ENCODE measurements around the gene RPUSD2. TPM values are rescaled to one million over a fixed set of nuclear protein-coding genes. Genes with fewer than 3 reads are reported as not detected.

The RPUSD2 gene
- total RNA-seq, 1 donor from 2014 or later = 16.2 TPM

DNA sequence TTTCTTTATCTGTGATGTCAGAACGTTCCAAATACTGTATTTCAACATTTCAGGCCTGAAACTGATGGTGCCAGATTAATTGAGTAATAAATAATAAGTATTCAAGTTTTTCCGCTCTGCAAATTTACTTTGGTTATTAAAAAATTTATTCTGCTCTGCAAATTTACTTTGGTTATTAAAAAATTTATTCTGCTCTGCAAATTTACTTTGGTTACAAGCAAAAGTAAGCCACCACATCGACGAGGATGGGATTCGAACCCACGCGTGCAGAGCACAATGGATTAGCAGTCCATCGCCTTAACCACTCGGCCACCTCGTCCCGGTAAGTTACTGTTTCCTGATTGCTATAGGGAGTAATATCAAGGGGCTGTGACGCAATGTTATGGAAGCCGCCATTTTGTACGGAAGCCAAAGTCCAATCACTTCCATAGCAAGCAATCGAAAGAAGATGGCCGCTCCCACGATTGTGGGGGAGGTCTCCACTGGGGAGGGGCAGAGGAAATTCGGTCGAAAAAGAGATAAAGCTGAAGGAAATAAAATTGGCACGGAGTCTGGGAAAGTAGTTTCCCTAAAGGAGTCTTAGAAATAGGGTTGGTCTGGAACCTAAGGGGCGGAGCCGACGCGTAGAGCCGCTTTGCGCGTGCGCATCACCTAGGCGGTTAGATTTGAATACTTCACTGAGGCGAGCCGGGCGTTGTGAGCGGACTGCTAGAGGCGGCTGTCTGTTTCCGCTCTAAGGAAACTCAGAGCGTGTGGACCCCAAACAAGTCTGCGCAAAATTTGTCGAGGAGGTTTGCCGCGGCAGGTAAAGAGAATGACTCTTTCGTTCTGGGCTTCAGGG is 24.7 kb downstream of the RPUSD2 start, which contains the start of gene KNL1:
Gene KNL1 (plus strand): TSS at position 662 of the 841 bp plus-strand sequence. CDS start 8,683 bp downstream, outside the sequence.
- H3K4me1 Mint-ChIP-seq (ENCODE audit: unreplicated experiment) = peaks cover 19% of the 10 kb centered on the region
- peak within 1 kb of the TSS; percentile 97 for H3K4me3 Mint-ChIP-seq
- peak within 1 kb of the TSS; percentile 99 for H3K27ac Mint-ChIP-seq
- TF ChIP-seq, protein P1, sequence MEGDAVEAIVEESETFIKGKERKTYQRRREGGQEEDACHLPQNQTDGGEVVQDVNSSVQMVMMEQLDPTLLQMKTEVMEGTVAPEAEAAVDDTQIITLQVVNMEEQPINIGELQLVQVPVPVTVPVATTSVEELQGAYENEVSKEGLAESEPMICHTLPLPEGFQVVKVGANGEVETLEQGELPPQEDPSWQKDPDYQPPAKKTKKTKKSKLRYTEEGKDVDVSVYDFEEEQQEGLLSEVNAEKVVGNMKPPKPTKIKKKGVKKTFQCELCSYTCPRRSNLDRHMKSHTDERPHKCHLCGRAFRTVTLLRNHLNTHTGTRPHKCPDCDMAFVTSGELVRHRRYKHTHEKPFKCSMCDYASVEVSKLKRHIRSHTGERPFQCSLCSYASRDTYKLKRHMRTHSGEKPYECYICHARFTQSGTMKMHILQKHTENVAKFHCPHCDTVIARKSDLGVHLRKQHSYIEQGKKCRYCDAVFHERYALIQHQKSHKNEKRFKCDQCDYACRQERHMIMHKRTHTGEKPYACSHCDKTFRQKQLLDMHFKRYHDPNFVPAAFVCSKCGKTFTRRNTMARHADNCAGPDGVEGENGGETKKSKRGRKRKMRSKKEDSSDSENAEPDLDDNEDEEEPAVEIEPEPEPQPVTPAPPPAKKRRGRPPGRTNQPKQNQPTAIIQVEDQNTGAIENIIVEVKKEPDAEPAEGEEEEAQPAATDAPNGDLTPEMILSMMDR (conservative IDR thresholded peaks at IDR 0.05) = no peak
- no peaks in the 10 kb centered on the region for H3K9me3 Mint-ChIP-seq
- peaks cover 6% of the 10 kb centered on the region for H3K27me3 Mint-ChIP-seq
- no peaks in the 10 kb centered on the region for H3K36me3 Mint-ChIP-seq
- peak; percentile 94 for DNase-seq (ENCODE audit: extremely low spot score, unreplicated experiment)

DNA sequence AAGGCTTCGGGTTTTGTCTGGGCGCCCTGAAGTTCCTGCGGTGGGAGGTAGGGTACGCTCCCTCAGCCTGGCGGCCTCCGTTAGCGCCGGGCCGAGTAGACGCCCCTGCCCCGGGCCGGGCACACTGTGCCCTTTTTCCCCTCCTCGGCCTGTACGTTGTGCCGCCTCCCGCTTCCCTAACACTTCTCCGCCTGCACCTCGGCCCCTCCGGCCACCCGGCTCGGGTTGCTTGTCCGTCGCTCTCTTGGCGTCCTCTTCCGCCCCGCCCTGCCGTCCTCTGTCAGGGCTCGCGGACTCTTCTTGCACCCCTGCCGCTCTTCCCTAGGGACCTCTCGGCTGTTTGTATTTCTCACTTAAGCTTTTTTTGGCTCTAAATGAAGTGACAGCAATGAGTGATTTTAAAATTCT is 25.3 kb downstream of the RPUSD2 start:
- Mint-ChIP-seq H3K4me1 (ENCODE audit: unreplicated experiment) (peaks cover 19% of the 10 kb centered on the region), H3K27ac (peak overlapping the region; percentile 99), H3K4me3 (peak overlapping the region; percentile 97), H3K9me3 (no peaks in the 10 kb centered on the region), H3K27me3 (peaks cover 6% of the 10 kb centered on the region), H3K36me3 (no peaks in the 10 kb centered on the region)
- TF ChIP-seq, protein P1 (conservative IDR thresholded peaks at IDR 0.05) = peak; percentile 39
- no peak for DNase-seq (ENCODE audit: extremely low spot score, unreplicated experiment)

DNA sequence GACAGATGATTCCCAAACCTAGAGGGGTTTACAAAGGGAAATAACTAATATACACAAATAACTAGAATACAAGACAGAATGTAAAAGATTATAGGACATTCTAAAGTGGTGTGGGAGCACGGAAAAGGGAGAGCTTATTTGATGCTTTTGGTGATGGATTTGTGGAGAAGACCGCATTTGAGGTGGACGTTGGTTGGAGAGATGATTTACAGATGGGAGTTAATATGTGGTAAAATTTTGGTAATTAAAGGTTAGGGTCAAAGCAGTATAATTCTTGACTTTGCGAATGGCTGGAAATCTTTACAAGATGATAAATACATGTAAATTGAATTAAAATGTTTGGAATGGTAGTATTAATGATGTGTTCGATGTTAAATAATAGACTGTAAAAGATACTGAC is 26.1 kb downstream of the RPUSD2 start:
- no peak for DNase-seq (ENCODE audit: extremely low spot score, unreplicated experiment)
- TF ChIP-seq, protein P1 (conservative IDR thresholded peaks at IDR 0.05) = no peak
- Mint-ChIP-seq H3K36me3 (no peaks in the 10 kb centered on the region), H3K27me3 (peaks cover 6% of the 10 kb centered on the region), H3K4me1 (ENCODE audit: unreplicated experiment) (peaks cover 18% of the 10 kb centered on the region), H3K27ac (peak overlapping the region; percentile 99), H3K4me3 (peak overlapping the region; percentile 97), H3K9me3 (no peaks in the 10 kb centered on the region)

DNA sequence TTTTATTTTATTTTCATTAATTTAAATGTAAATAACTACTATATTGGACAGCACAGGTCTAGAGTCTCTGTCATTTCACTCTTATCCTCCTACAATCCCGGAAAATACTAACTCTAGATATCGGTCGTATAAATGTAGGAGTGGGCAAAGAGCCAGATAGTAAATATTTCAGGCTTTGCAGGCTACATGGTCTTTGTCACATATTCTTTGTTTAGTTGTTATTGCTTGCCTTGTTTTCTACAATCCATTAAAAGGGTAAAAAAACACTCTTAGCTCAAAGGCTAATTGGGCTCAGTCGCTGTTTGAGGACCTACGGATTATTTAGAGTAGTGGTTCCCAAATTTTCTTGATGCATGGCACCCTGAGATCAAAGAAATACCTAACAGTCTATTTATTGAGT is 26.7 kb downstream of the RPUSD2 start:
- H3K27me3 Mint-ChIP-seq = peaks cover 6% of the 10 kb centered on the region
- no peak overlapping the region for H3K27ac Mint-ChIP-seq
- TF ChIP-seq, protein P1 (conservative IDR thresholded peaks at IDR 0.05) = no peak
- no peak overlapping the region for H3K4me3 Mint-ChIP-seq
- no peak for DNase-seq (ENCODE audit: extremely low spot score, unreplicated experiment)
- H3K4me1 Mint-ChIP-seq (ENCODE audit: unreplicated experiment) = peaks cover 12% of the 10 kb centered on the region
- H3K9me3 Mint-ChIP-seq = no peaks in the 10 kb centered on the region
- no peaks in the 10 kb centered on the region for H3K36me3 Mint-ChIP-seq

DNA sequence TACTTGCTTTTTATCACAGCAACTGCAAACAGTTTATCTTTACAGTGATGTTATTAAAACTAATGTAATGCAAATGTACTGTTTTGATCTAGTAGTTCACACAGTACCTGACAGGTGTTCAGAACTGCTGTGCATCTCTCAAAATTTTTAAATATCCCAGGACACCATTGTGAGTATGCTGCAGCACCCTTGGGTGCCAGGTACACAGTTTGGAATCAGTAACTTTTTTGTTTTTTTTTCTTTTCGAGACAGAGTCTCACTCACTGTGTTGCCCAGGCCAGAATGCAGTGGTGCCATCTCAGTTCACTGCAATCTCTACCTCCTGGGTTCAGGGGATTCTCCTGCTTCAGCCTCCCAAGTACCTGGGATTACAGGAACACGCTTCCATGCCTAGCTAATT is 27.9 kb downstream of the RPUSD2 start:
- H3K36me3 Mint-ChIP-seq = no peaks in the 10 kb centered on the region
- no peak overlapping the region for H3K27ac Mint-ChIP-seq
- H3K4me1 Mint-ChIP-seq (ENCODE audit: unreplicated experiment) = peaks cover 12% of the 10 kb centered on the region
- H3K27me3 Mint-ChIP-seq = peaks cover 6% of the 10 kb centered on the region
- TF ChIP-seq, protein P1 (conservative IDR thresholded peaks at IDR 0.05) = no peak
- no peak for DNase-seq (ENCODE audit: extremely low spot score, unreplicated experiment)
- no peaks in the 10 kb centered on the region for H3K9me3 Mint-ChIP-seq
- H3K4me3 Mint-ChIP-seq = no peak overlapping the region

All from type B pancreatic cell (in vitro differentiated cells).